IPS DF 6.9 (cell line): ENCODE measurements around the gene ZNF106.

ENCODE experiments used
- DNase-seq: peaks from one replicate; pipeline ENCODE4 v3.0.0-alpha.2; 2013; ENCODE audit warnings: low read depth, low spot score
- H3K27ac ChIP-seq: one replicate; pipeline ENCODE4 v1.5.1; 2013; ENCODE audit warnings: low read length, control low read depth
- H3K27me3 ChIP-seq: 2 replicates; pipeline ENCODE4 v1.6.1; 2013; ENCODE audit warnings: mild to moderate bottlenecking, low read length; ENCODE audit not compliant: control insufficient read depth, insufficient read depth
- H3K36me3 ChIP-seq: 2 replicates; pipeline ENCODE4 v1.6.1; 2013; ENCODE audit warnings: low read length; ENCODE audit not compliant: control insufficient read depth, insufficient read depth
- H3K4me1 ChIP-seq: 2 replicates; pipeline ENCODE4 v1.6.1; 2013; ENCODE audit warnings: low read length; ENCODE audit not compliant: control insufficient read depth, insufficient read depth
- H3K4me3 ChIP-seq: 2 replicates; pipeline ENCODE4 v1.5.1; 2013; ENCODE audit warnings: mild to moderate bottlenecking, low read length
- H3K9me3 ChIP-seq: 2 replicates; pipeline ENCODE4 v1.6.1; 2013; ENCODE audit warnings: low read length, inconsistent platforms; ENCODE audit not compliant: control insufficient read depth, insufficient read depth
- WGBS: extraction: QIAGEN DNeasy Blood & Tissue Kit; methylation state at CpG from one replicate; pipeline ENCODE4 v1.1.7; 2013; ENCODE audit warnings: mixed read lengths, missing lambda C conversion rate; ENCODE audit not compliant: insufficient read length, insufficient coverage; 5-methylcytosine and 5-hydroxymethylcytosine counted together

The ZNF106 gene

DNA sequence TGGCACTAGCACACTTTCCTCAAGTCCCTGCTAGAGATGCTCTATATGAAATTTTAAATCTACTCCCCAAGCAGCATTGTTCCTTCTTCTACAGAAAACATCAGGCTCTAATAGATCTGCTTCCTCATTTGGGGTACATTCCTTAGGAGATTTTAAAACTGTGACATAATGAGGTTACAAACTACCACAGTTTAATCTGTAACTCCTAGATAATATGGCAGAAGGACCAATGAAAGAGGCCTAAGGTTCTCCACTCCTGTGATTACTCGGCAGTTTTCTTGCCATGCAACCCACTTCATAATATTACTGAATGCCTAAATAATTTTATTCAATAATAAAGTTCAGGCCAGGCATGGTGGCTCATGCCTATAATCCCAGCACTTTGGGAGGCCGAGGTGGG, 16.1 kb downstream of the ZNF106 start:
- DNase-seq: no peak
- Histone ChIP-seq H3K27me3 (no peaks in the 10 kb centered on the region), H3K4me1 (no peaks in the 10 kb centered on the region), H3K4me3 (no peak overlapping the region), H3K36me3 (no peaks in the 10 kb centered on the region), H3K9me3 (no peaks in the 10 kb centered on the region), H3K27ac (no peak overlapping the region)
- no CpG with 5 or more reads among the region's 2 CpGs for WGBS

DNA sequence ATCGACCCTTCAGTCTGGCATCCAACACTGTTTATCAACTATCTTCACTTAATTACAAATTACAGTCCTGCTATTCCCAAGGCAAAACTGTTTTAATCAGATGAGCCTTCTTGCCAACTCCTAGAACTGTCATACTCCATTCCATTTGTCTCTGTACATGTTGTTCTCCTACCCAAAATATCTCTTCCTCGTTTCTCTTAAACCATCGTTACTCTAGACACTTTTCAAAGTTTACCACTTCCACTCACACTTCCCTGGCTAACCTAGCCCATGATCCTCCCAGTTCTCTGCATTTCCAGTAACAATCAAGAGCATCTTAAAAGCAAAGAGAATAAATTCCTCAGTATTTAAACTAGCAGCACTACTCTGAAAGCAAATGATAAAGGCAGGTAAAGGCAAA, 19.9 kb downstream of the ZNF106 start:
- H3K4me3 ChIP-seq: no peak overlapping the region
- DNase-seq: no peak
- no peaks in the 10 kb centered on the region for H3K9me3 ChIP-seq
- no peaks in the 10 kb centered on the region for H3K36me3 ChIP-seq
- no peak overlapping the region for H3K27ac ChIP-seq
- 100% methylated on average over 2 of the region's 3 CpGs for WGBS
- no peaks in the 10 kb centered on the region for H3K27me3 ChIP-seq
- no peaks in the 10 kb centered on the region for H3K4me1 ChIP-seq

DNA sequence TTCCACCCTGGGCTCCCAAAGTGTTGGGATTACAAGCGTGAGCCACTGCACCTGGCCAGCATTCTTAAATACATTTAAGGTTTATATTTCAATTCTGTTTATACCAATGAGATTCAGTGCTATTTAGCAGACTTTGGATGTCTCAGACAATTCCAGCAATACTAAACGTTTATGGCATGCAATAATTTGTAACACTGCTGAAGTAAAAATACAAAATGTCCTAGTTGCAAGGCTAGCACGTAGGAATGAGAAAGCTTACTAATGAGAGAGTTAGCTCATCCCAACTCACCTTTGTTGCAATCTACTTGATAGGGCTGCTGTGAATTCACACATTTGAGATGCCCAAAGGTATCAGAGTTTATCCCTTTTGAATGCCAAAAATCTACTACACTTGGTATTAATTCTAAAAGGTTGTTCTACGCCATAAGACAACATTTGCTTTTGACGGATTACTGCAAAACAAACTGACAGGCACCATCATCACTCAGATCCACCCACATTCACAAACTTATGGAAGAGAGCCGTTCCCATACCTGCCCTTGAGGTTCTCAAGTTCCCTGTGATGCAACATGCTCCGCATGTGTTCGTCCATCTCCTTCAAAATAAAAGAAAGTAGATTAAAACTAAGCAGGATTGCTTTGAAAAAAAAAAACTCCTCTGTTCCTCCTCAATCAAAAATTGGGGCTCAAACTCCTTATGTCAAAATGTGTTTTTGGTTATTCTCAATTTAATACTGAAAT, 25.3 kb downstream of the ZNF106 start:
- no CpG with 5 or more reads among the region's 8 CpGs for WGBS
- no peak overlapping the region for H3K27ac ChIP-seq
- DNase-seq: no peak
- H3K4me3 ChIP-seq: no peak overlapping the region
- no peaks in the 10 kb centered on the region for H3K9me3 ChIP-seq
- no peaks in the 10 kb centered on the region for H3K27me3 ChIP-seq
- H3K4me1 ChIP-seq: no peaks in the 10 kb centered on the region
- no peaks in the 10 kb centered on the region; the same call in 1 of the 2 replicates for H3K36me3 ChIP-seq

DNA sequence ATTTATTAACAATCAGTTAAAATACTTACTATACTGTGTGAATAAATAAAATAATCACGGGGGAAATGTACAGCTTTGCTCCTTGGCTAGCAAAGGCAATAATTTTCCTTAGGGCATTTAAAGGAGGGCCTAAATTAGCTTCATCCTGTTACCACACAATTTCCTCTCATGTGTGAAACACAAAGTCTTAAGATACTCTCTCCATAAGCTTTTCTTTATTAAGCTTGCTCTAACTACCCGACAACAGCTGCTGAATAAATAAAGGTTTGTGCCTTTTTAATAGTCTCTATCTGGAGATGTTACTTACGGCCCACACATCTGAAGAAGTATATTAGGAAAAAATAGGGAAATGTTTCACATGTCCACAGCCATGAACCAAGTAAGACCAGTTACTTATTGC, 29.7 kb downstream of the ZNF106 start:
- DNase-seq: no peak
- H3K36me3 ChIP-seq: no peaks in the 10 kb centered on the region; the same call in 1 of the 2 replicates
- no CpG with 5 or more reads among the region's 3 CpGs for WGBS

DNA sequence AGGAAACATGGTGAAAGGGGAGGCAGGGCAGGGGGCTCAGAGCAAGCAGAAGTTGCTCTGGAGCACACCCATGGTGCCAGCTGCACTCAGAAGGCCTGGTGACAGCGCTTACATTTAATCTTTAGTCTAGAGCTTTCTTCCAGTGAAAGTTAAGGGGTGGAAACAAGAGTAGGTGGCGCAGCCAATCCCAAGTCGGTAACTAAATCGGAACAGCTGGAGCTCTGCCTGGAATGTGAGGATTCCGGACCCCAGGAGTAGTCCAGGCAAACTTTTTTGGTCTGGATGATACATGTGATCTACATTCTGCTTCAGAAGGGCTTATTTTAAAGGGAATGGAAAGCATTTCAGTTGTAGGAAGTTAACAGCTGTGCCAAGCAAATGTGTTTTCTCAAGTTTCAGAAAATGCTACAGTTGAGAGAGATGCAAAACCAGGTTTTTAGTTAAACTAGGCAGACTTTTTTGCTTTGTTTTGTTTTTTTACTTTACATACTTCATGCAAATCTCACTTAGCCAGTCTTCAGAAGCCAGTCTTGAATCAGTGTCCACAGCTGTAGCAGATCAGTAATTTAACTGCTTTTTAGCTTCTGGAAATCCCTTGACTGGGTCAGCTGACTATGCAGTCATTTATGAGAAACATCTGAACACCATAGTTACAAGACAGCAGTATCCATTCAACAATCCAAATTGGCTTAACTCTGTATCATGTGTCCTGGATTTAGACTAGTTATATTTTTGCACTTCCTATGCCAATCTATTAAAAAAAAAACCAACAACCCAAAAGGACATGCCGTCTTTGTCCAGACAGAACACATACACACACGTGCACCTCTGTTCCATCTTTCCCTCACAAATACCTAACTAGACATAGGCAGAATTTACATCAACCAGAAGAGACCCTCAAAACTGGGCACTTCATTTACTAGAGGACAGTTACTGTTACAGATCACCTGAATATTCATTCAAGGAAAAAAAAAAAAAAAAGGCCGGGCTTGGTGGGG, 33.2 kb downstream of the ZNF106 start:
- peak; percentile 85 for DNase-seq
- no peak overlapping the region for H3K4me3 ChIP-seq

More for the DNA sequence above, 29.7 kb downstream of the ZNF106 start:
- Histone ChIP-seq H3K9me3 (no peaks in the 10 kb centered on the region), H3K4me3 (no peak overlapping the region), H3K4me1 (peaks cover 3% of the 10 kb centered on the region; the same call in 1 of the 2 replicates), H3K27ac (no peak overlapping the region), H3K27me3 (no peaks in the 10 kb centered on the region)

DNA sequence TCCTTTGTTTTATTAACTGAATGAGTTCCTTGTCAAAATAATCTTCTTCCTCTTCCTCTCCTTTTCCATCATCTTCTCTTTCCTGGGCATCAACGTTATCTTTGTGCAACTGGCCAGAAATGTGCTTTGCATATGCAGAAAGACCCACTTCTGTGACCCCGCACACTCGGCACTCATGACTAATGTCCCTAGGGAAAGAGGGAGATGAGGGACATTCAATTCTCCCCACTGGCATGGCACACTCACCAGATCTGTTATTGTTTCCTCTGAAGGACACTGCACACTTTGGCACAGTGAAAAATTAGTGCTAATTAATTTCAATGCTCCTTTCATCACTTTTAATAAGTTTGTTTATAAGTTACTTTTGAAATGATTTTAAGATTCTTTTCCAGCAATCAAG, 34.0 kb downstream of the ZNF106 start:
- Histone ChIP-seq H3K27me3 (no peaks in the 10 kb centered on the region), H3K4me1 (peaks cover 3% of the 10 kb centered on the region; the same call in 1 of the 2 replicates), H3K4me3 (no peak overlapping the region), H3K27ac (no peak overlapping the region), H3K36me3 (no peaks in the 10 kb centered on the region), H3K9me3 (no peaks in the 10 kb centered on the region)
- no CpG with 5 or more reads among the region's 3 CpGs for WGBS
- no peak for DNase-seq

More for the DNA sequence above, 33.2 kb downstream of the ZNF106 start:
- Histone ChIP-seq H3K27ac (no peak overlapping the region), H3K4me1 (peaks cover 3% of the 10 kb centered on the region; the same call in 1 of the 2 replicates), H3K27me3 (no peaks in the 10 kb centered on the region), H3K36me3 (no peaks in the 10 kb centered on the region), H3K9me3 (no peaks in the 10 kb centered on the region)
- WGBS: no CpG with 5 or more reads among the region's 8 CpGs

DNA sequence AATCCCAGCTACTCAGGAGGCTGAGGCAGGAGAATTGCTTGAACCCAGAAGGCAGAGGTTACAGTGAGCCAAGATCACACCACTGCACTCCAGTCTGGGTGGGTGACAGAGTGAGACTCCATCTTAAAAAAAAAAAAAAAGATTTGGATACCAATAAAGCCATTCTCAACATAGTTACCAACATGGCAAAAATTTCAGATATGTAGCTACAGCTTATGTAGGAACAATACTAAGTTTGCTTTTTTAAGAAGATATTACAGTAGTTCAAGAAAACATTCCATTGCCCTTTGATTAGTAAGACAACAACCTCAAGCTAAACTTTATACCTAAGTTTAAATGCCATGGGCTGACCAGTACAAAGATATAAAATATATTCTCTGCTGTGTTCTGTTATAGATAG, 34.4 kb downstream of the ZNF106 start:
- no peak for DNase-seq
- Histone ChIP-seq H3K9me3 (no peaks in the 10 kb centered on the region), H3K27ac (no peak overlapping the region), H3K4me1 (peaks cover 3% of the 10 kb centered on the region; the same call in 1 of the 2 replicates), H3K36me3 (no peaks in the 10 kb centered on the region), H3K27me3 (no peaks in the 10 kb centered on the region), H3K4me3 (no peak overlapping the region)

DNA sequence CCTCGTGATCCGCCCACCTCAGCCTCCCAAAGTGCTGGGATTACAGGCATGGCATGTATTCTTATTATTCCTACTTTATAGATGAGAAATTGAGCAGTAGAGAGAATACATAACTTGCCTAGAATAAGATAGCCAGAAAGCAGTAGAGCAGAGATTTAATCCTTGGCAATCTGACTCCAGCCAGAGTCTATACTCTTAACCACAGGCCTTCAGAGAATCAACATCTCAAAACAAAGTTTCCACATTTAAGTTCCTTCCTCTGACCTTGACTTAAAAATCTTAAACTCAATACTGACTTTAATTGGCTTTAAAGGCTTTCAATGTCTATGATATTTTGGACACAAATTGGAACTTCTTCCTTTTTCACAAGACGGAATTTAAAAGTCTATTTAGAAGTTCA, 37.1 kb downstream of the ZNF106 start:
- Histone ChIP-seq H3K27ac (no peak overlapping the region), H3K27me3 (no peaks in the 10 kb centered on the region), H3K9me3 (no peaks in the 10 kb centered on the region), H3K36me3 (peaks cover 2% of the 10 kb centered on the region; the same call in 1 of the 2 replicates), H3K4me1 (peaks cover 3% of the 10 kb centered on the region; the same call in 1 of the 2 replicates), H3K4me3 (no peak overlapping the region)
- WGBS: 100% methylated on average over 1 of the region's 3 CpGs
- no peak for DNase-seq

DNA sequence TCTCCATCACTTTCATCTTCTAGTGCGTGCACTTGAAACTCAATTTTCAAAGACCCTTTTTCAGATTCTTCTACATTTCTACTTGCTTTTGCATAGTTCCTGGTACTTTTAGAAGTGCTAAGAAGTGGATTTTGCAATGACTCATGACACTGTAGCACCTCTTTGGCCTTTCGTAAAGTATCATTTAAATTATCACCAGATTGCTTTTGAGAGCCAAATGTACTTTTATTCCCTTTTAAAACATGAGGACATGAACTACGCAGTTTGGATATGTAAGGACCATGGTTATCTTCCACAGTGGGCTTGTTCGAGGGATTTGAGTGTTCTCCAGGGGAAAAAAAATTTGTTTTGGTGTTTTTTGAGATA, 40.5 kb downstream of the ZNF106 start:
- Histone ChIP-seq H3K27ac (no peak overlapping the region), H3K4me1 (no peaks in the 10 kb centered on the region), H3K36me3 (peaks cover 7% of the 10 kb centered on the region; the same call in 1 of the 2 replicates), H3K4me3 (no peak overlapping the region), H3K27me3 (no peaks in the 10 kb centered on the region), H3K9me3 (no peaks in the 10 kb centered on the region)
- no CpG with 5 or more reads among the region's 4 CpGs for WGBS
- DNase-seq: no peak

DNA sequence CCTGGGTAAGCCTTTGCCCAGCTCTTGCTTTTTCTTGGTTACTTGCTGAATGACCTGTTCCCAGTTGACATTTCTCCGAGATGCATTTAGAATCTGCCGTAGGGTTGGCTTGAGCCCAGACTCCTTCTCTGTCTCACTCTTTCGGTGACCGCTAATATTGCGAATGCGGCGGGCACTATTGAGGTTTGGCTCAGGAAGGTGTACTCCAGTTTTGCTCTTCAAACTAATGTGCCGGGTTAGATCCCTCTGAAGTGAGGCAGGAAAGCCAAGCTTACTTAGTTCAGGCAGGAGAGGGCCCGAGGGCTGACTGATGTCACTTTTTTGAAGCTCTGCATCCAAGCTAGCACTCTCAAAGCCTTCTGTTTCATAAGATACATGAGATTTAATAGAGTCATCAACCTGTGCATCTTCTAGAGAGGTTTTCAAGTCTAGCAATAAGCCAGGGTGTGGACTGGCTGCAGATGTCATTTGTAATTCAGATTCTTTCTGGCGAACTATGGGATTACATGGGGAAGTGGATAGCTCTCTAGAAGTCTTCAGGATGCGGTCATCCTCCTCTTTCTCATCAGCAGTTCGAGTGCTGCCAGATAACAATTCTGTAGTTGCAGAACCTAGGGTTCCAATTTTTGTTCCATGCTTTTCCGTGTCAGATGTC, 41.0 kb downstream of the ZNF106 start:
- Histone ChIP-seq H3K27me3 (no peaks in the 10 kb centered on the region), H3K4me1 (no peaks in the 10 kb centered on the region), H3K9me3 (no peaks in the 10 kb centered on the region), H3K4me3 (no peak overlapping the region), H3K36me3 (peaks cover 7% of the 10 kb centered on the region; the same call in 1 of the 2 replicates), H3K27ac (no peak overlapping the region)
- no CpG with 5 or more reads among the region's 13 CpGs for WGBS
- no peak for DNase-seq
